SU-DHL-6 (cell line): Measurements from ENCODE around the gene LAMA1.

Experiments used
- H2AFZ ChIP-seq: fragments of 200-600 bp; sonication (generic); 2 replicates; pipeline ENCODE4 v1.6.1; 2014; ENCODE audit warnings: low read depth, mild to moderate bottlenecking, moderate library complexity, mixed read lengths, antibody characterized with exemption, low read length; ENCODE audit not compliant: severe bottlenecking
- H3F3A ChIP-seq: fragments of 200-600 bp; shearing (Covaris generic); 2 replicates; pipeline ENCODE4 v1.6.0; 2016; ENCODE audit warnings: antibody characterized with exemption, mild to moderate bottlenecking; ENCODE audit not compliant: insufficient read depth
- H3K27ac ChIP-seq: fragments of 200-600 bp; sonication (generic); 2 replicates; pipeline ENCODE4 v1.5.1; 2016; ENCODE audit warnings: low read depth, mild to moderate bottlenecking, low read length, moderate library complexity, mixed read lengths
- H3K27me3 ChIP-seq: fragments of 200-600 bp; sonication (generic), shearing (Covaris generic); 2 replicates; pipeline ENCODE4 v1.6.0; 2014; ENCODE audit warnings: mild to moderate bottlenecking, low read length
- H3K36me3 ChIP-seq: fragments of 200-600 bp; sonication (generic); 2 replicates; pipeline ENCODE4 v1.6.1; 2014; ENCODE audit warnings: mild to moderate bottlenecking, low read length, mixed read lengths
- H3K4me2 ChIP-seq: fragments of 300-600, 200-600 bp; shearing (Covaris generic), sonication (generic); 2 replicates; pipeline ENCODE4 v1.6.0; 2014; ENCODE audit warnings: low read length, low read depth, mild to moderate bottlenecking; ENCODE audit not compliant: poor library complexity, severe bottlenecking
- H3K4me3 ChIP-seq: fragments of 200-600 bp; sonication (generic); 2 replicates; pipeline ENCODE4 v1.5.1; 2014; ENCODE audit warnings: antibody characterized with exemption, low read length, mild to moderate bottlenecking, mixed read lengths; ENCODE audit not compliant: insufficient read depth, poor library complexity, severe bottlenecking
- H3K79me2 ChIP-seq: fragments of 200-600 bp; sonication (generic); 2 replicates; pipeline ENCODE4 v1.6.1; 2014; ENCODE audit warnings: mild to moderate bottlenecking, low read length, moderate library complexity; ENCODE audit not compliant: insufficient read depth
- H3K9ac ChIP-seq: fragments of 200-600 bp; sonication (generic); 2 replicates; pipeline ENCODE4 v1.7.0; 2014; ENCODE audit warnings: mild to moderate bottlenecking, low read length
- H3K9me2 ChIP-seq: fragments of 200-600 bp; sonication (generic); replicated peaks from 2 replicates; pipeline ENCODE4 v1.6.1; 2014; ENCODE audit warnings: low read length; ENCODE audit not compliant: insufficient read depth
- H3K9me3 ChIP-seq: fragments of 200-600 bp; sonication (generic); 2 replicates; pipeline ENCODE4 v1.6.1; 2014; ENCODE audit warnings: low read length, mixed read lengths; ENCODE audit not compliant: insufficient read depth
- H4K20me1 ChIP-seq: fragments of 200-600 bp; sonication (generic); 2 replicates; pipeline ENCODE4 v1.6.1; 2014; ENCODE audit warnings: low read depth, mild to moderate bottlenecking, antibody characterized with exemption, low read length, moderate library complexity, mixed read lengths
- EZH2phosphoT487 ChIP-seq: fragments of 200-600 bp; sonication (generic), shearing (Covaris generic); conservative IDR thresholded peaks from 2 replicates; pipeline ENCODE4 v1.6.1; 2018; ENCODE audit warnings: mild to moderate bottlenecking, antibody characterized with exemption, low read length, moderate library complexity, mixed read lengths
- TF ChIP-seq, protein P1 (sequence below): fragments of 200-600 bp; sonication (generic); IDR thresholded peaks from one replicate; pipeline ENCODE4 v1.5.1; 2017; ENCODE audit warnings: antibody characterized with exemption, mild to moderate bottlenecking, low read length, moderate library complexity; ENCODE audit not compliant: insufficient read depth, poor library complexity, severe bottlenecking

The LAMA1 gene

DNA sequence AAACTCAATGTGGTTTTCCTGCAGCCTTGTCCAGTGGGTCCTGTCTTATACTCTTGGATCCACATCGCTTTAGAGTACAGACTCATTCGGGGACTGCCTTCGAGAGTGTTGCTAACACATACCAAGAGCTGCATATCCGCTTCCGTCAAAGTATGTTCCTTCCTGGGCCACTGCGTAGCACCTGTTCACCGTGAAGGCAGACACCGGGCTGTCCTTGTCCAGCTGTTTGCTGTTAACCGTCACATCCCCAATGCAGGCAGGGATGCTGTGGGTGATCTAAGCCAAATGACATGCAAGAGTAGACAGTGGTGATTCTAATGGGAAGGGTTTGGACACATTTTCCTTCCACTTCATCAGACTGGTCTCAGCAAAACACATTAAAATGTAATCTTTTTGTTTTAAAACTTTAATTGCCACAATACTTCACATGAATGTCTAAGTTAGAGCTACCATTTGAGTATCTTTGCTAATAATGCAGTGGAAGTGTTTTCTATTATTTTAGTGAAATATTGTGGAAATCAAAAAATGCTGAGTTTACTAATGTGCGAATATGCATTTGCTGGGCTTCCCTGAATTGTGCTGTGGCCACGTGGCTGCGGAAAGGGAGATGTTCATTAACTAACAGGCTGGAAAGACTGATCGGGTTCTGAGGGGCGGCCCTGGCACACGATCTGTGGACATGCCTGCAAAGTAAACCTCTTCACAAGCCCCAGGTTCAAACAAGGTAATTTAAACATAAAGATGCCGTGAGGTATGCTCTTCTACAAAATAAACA is 169.1 kb downstream of the LAMA1 start:
- no peak overlapping the region for H3K4me3 ChIP-seq
- no peak for TF ChIP-seq EZH2phosphoT487
- TF ChIP-seq, protein P1, sequence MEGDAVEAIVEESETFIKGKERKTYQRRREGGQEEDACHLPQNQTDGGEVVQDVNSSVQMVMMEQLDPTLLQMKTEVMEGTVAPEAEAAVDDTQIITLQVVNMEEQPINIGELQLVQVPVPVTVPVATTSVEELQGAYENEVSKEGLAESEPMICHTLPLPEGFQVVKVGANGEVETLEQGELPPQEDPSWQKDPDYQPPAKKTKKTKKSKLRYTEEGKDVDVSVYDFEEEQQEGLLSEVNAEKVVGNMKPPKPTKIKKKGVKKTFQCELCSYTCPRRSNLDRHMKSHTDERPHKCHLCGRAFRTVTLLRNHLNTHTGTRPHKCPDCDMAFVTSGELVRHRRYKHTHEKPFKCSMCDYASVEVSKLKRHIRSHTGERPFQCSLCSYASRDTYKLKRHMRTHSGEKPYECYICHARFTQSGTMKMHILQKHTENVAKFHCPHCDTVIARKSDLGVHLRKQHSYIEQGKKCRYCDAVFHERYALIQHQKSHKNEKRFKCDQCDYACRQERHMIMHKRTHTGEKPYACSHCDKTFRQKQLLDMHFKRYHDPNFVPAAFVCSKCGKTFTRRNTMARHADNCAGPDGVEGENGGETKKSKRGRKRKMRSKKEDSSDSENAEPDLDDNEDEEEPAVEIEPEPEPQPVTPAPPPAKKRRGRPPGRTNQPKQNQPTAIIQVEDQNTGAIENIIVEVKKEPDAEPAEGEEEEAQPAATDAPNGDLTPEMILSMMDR, result no peak

DNA sequence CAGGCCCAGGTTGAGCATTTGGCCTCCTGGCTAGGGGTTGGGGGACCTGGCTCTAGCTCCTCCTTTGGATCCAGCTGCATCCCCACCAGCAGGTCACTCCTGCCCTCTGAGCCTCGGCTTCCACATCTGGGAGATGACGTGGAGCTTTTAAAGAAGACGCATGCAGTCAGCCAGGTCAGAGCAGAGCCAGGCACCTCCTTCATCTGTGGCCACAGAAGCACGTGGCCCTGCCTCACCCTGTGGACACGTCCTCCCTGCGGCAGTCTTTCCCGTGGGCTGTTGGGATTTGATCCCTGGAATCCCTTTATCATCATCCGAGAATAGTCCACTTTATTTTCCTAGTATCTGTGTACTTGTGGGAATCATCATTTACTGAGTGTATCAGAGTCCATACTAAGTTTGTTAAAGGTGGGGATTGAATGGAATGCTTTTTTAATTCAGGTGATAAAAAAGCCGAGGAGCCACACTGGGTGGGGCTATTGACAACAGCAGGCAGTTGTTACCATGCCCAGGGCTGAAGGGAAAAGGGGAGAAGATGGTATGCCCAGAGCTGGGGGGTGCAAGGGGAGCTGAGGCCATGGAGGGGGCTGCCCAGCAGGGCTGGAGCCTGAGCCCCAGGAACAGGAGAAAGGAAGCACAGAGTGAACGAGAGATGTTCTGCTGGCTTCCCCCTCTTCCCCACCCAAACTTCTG is 170.1 kb downstream of the LAMA1 start:
- TF ChIP-seq EZH2phosphoT487, result no peak
- TF ChIP-seq, protein P1, result no peak
- Histone ChIP-seq H3F3A (no peaks in the 10 kb centered on the region), H3K4me2 (no peak overlapping the region), H3K9me2 (no peaks in the 10 kb centered on the region), H3K4me3 (no peak overlapping the region), H3K9me3 (no peaks in the 10 kb centered on the region), H3K36me3 (no peaks in the 10 kb centered on the region), H3K79me2 (no peaks in the 10 kb centered on the region), H3K27ac (no peak overlapping the region), H3K9ac (no peak overlapping the region), H4K20me1 (no peaks in the 10 kb centered on the region), H2AFZ (no peak overlapping the region), H3K27me3 (no peaks in the 10 kb centered on the region)

More for the DNA sequence above, 169.1 kb downstream of the LAMA1 start:
- Histone ChIP-seq H3K27ac (no peak overlapping the region), H4K20me1 (no peaks in the 10 kb centered on the region), H3K9ac (no peak overlapping the region), H3K9me3 (no peaks in the 10 kb centered on the region), H3K4me2 (no peak overlapping the region), H3K36me3 (no peaks in the 10 kb centered on the region), H2AFZ (no peak overlapping the region), H3K27me3 (no peaks in the 10 kb centered on the region), H3F3A (no peaks in the 10 kb centered on the region), H3K9me2 (no peaks in the 10 kb centered on the region), H3K79me2 (no peaks in the 10 kb centered on the region)

DNA sequence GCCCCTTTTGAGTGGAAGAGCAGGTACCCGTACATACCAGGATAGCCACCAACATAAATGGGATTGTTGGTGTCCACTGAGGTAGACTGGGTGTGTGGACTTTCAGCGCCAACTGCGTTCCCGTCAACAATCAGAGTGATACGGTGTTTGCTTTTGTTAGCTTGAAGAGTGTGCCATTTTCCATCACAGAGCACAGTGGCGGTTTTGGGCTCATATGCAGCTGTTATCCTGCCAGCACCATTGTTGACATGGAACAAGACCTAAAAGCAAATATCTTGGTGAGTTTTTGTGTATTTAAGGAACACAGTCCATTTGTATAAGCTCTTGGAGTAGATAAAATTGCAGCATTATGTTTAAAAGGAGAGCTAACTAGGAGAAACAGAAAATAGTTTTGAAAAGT is 174.5 kb downstream of the LAMA1 start:
- no peak overlapping the region for H3K4me2 ChIP-seq
- no peaks in the 10 kb centered on the region for H3K27me3 ChIP-seq
- no peak overlapping the region for H3K27ac ChIP-seq
- no peak for TF ChIP-seq EZH2phosphoT487
- TF ChIP-seq, protein P1, result no peak
- no peak overlapping the region for H3K4me3 ChIP-seq
- H2AFZ ChIP-seq, result no peak overlapping the region
- H3K9ac ChIP-seq, result no peak overlapping the region
- H3K9me2 ChIP-seq, result no peaks in the 10 kb centered on the region
- no peaks in the 10 kb centered on the region for H3K36me3 ChIP-seq
- H4K20me1 ChIP-seq, result no peaks in the 10 kb centered on the region
- no peaks in the 10 kb centered on the region for H3F3A ChIP-seq
- no peaks in the 10 kb centered on the region for H3K79me2 ChIP-seq
- H3K9me3 ChIP-seq, result no peaks in the 10 kb centered on the region
